HG03460 (cell line): Measurements from ENCODE around the gene RBM38.

ENCODE experiments used
- ATAC-seq: cut with Tn5 transposase; IDR thresholded peaks from one replicate; pipeline ENCODE4 v1.9.1; 2021; ENCODE audit not compliant: unreplicated experiment

The RBM38 gene

GRCh38 chr20:57433657-57434389, 42.6 kb downstream of the RBM38 start:
- no peak for ATAC-seq

DNA sequence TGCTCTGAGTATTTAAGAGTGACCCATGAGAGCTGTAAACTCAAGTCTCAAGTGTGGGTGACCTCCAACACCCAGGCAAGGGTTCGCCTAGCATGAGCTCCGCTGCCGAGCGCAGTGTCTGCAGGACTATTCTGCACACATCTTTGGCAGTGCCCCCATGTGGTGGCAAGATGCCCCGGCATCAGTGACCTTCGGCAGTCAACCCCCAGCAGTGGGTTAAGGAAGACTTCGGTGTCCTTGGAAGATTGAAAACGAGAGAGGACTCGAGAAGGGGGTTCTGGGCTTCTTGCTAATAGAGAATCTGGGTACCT, 43.1 kb downstream of the RBM38 start:
- ATAC-seq = no peak

DNA sequence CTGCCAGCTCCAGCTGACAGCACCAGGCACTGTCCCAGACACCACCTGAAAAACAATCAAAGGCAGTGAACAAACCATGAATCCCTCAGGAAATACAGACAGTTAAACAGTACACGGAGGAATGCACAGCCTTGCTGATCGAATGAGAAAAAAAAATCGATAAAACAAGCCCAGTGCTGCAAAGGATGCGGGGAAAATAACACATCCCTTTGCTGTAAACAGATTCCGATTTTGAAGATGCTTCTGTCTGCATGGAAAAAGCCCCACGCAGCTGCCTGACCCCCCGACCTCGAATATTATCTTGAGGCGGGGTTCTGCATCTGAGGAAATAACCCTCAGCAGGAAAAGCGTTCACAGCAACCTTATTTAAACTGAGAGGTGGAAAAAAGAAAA, 43.9 kb downstream of the RBM38 start:
- no peak for ATAC-seq

DNA sequence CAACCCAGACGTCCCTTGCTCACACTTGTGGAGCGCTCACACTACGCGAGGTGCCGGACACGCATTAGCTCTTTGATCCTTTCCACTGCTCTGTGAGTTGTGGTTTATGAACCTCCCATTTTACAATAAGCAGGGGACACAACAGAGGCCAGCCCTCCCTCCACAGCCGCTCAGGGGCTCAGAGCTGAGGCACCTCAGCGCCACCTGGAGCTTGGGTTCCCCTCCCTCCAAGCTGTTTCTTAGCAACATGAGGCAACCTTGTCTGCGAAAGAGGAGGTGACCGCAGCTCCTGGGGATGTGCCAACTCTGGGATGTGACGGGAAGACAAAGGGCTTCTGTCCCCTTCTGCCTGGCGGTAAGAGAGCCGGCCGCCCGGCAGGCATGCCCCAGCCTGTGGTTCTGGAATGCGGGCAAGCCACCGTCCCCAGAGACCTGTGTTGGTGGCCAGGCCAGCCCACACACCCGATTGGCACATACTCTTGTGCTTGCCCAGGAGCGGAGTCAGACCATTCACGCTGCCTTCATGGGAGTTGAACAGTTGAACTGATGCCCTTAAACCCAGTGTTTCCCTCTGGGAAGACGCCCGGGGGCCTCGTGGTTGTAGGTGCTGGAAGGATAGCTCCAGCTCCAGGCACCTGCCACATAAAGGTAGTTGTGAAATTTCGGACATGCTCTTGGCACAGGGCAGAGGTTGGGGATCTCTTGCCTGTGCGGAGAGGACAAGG, 44.5 kb downstream of the RBM38 start:
- no peak for ATAC-seq

DNA sequence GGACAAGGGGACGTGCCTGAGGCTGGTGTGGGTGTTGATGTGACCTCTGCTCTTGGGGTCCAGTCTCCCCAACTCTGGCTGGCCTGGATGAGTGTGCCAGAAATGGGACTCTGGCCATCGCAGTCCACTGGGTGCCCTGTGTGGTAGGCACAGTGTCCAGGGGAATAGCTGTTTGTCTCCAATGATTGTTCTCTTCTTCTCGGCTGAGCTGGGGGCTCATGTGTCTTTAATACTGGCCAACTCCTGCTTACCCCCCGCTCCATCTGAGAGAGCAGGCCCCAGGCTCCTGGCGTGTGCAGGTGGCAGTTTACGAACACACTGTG, 45.0 kb downstream of the RBM38 start:
- ATAC-seq = no peak

GRCh38 chr20:57437267-57437666, 46.1 kb downstream of the RBM38 start:
- no peak for ATAC-seq

GRCh38 chr20:57437672-57438330, 46.6 kb downstream of the RBM38 start:
- no peak for ATAC-seq

DNA sequence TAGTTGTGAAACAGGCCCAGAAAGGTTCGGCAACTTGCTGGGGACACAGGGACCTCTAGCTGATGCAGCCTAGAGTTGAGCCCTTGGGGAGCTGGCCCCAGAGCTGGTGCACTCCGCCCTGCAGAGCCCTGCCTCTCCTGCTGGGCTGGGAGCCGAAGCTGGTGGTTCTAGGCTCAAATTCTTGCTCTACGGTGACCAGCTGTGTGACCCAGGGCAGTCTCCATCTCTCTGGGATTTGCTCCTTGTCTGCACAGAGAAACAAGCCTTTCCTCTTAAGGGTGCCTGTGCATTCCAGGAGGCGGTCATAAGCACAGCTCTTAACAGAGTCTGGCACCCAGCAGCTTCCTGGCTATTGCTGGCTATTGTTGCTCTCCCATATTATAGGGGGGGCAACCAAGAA, 47.4 kb downstream of the RBM38 start:
- no peak for ATAC-seq

GRCh38 chr20:57439432-57439831, 48.2 kb downstream of the RBM38 start:
- no peak for ATAC-seq

DNA sequence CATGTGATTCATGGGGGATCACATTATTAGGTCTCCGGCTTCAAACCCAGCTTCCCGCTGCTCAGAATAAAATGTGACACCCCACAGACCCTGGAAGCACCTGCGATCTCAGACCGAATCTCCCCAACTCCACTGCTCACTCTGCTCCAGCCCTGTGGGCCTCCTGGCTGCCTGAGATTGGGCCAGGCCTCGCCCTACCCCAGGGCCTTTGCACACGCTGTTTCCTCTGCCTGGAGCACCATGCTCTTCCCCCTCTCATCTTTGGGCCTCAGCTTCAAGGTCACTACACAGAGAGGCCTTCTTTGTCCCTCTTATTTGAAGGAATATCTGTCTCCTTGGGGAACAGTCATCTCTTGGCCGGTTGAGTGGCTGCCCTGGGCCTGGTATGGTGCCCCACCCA, 48.8 kb downstream of the RBM38 start:
- ATAC-seq = no peak

DNA sequence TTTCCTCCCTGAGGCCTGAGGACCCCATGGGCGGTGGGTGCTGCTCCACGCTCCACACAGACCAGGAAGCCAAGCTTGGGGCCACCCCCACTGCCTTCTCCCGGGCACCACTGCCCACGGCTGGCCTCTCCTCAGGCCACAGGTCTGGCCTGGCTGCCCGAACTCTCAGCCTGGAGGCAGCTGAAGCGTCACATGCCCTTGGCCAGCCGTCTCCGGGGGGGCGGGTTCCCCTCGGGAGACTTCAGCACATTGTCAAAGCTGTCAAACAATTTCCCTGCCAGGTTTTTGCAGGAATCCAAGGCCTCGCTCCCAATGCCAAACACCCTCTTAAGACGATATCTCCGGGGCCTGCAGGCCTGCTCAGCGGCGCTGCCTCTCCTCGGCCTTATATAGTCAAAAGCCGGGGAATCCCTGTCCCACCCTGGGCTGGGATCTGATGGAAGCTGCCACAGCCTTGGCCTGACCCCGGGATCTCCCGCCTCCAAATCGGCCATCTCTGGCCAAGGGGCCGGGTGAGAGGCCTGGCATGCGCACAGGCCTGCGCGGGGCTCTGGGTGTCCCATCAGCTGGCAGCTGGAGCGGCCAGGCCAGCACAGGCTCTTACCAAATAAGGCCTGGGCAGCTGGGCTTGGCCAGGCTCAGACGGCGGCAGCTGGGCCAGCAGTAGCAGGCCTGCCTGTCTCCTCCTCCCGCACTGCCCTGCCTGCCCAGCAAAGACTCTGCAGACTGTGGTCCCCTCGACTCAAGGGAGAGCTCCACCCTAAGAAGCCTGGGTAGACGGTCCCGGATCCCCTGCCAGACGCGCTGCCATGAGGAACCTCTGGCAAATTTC, 49.7 kb downstream of the RBM38 start:
- no peak for ATAC-seq

DNA sequence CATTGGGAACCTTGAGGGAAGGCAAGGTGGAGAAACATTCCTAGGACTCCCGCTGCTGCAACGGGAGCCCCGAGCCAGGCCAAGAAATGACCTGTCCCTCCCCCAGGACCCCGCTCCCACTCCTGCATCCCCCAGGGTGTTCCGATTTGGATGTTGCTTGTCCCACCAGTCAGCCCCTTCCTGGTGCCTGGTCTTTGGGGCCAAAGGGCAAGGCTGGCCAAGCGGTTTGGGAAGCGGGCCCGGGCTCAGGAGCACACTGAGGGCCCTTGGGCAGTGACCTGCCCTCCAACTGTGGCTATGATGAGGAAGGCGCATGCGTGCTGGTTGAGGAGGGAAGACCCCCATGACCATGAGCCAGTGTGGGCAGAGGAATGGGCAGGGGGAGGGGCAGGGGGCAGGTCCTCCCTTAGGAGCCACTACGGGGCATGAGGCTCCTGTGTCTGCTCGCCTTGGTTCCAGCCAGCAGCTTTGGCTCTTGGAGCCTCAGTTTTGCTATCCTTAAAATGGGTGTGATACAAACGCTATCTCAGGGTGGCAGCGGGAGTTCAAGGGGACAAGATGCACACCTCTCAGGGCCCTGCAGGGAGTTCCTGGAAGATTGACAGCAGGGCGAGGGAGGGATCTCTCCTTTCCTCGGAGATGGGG, 50.4 kb downstream of the RBM38 start:
- no peak for ATAC-seq

DNA sequence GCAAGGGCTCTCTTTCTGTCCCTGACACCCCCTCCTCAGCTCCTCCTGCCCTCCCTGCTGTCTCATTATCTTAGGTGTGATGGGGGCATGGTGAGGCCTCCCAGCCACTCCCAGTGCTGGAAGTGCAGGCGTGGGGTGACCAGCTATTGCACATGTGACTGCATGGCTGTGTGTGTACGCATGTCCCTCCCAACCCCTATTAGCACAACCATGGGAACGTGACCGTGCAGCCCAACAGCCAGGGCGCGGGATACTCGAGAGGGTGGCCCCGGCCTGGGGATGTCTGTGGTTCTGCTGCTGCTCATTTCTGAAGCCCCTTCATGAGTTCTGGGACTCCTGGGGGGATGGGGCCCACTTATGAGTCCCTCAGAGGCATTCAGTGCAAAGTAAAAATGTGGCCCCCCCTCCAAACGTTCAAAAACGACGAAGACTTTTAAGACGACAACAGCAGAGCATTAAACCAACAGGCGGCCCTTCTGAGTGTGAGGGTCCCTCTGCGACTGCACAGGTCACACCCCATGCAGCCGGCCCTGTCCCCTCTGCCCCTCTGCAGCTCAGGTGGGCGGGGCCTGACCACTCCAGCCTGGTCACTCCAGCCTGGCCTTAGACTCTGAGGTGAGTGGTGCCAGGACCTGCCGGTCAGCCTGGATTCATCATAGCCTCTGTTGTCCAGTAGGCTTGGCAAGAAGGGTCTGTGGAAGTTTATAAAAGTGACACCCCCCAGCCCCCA, 51.1 kb downstream of the RBM38 start:
- no peak for ATAC-seq

DNA sequence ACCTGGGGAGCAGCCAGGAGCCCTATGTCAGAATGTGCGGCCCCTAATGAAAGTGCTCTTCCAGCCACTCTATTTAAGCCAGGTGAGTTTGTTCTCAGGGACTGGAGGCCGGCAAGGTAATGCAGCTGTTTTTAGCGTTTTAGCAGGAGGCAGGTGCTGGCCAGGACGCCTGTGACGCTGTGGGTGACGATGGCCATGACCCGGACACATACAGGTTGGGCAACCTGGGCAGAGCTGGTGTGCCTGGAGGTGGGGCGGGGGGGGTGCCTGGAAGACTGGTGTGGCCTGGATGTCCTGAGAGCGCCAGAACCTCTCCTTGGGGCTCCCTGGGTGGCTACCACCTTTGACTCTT, 51.7 kb downstream of the RBM38 start:
- ATAC-seq = no peak

- ATAC-seq = no peak
Observed at GRCh38 chr20:57443349-57444265, 52.4 kb downstream of the RBM38 start.

DNA sequence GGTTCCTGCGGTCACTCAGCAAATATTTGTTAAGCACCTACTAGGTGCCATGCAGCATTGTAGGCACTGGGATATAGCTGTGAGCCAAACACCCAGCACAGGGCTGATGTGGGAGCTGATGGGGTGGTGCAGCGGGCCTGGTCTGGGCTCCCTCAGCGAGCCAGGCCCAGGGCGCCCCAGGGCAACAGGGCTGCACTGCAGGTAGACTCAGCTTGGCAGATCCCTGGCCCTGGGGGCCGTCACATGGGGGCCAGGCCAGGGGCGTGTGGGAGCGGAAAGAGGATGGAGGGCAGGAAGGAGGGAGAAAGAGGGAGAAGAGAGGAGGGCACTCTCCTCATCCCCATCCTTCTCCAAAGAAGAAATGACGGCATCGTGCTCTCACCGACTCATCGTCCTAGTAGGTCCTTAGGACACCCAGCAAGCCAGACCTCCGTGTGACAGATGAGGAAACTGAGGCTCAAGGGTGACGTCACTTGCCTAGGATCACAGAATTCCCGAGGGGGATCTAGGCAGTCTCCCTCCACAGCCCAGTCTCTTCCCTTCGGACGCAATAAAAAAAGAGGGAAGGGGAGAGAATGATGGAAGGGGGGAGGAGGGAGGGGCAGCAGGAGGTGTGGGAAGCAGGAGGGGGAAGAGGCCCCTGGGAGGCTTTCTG, 53.3 kb downstream of the RBM38 start:
- ATAC-seq = no peak

- ATAC-seq = no peak
Observed at GRCh38 chr20:57445298-57445697, 54.1 kb downstream of the RBM38 start.

GRCh38 chr20:57445774-57446173, 54.6 kb downstream of the RBM38 start:
- no peak for ATAC-seq

GRCh38 chr20:57448764-57449354, 57.7 kb downstream of the RBM38 start:
- ATAC-seq = no peak
